GM23338 (cell line): Measurements from ENCODE around the gene GYPC. TPM values are rescaled to one million over a fixed set of nuclear protein-coding genes. Genes with fewer than 3 reads are reported as not detected.

ENCODE experiments used
- ATAC-seq: fragments of 200-7000 bp; cut with Tn5 transposase; 3 replicates; pipeline ENCODE4 v1.9.1; 2020
- DNase-seq: peaks from one replicate; pipeline ENCODE4 v3.0.0-alpha.2; 2015; ENCODE audit warnings: low spot score
- H2AFZ ChIP-seq: fragments of 200-600 bp; sonication (generic); 2 replicates; pipeline ENCODE4 v1.8.0; 2016; ENCODE audit warnings: antibody characterized with exemption, mild to moderate bottlenecking, moderate library complexity
- H3F3A ChIP-seq: fragments of 200-600 bp; sonication (generic); replicated peaks from 2 replicates; pipeline ENCODE4 v1.8.0; 2017; ENCODE audit warnings: antibody characterized with exemption, mixed run types, low read depth
- H3K27ac ChIP-seq: fragments of 200-600 bp; sonication (generic); 2 replicates; pipeline ENCODE4 v1.6.1; 2016; ENCODE audit warnings: low read depth
- H3K27me3 ChIP-seq: fragments of 200-600 bp; sonication (generic); 2 replicates; pipeline ENCODE4 v1.8.0; 2016; ENCODE audit warnings: mild to moderate bottlenecking, mixed run types, moderate library complexity; ENCODE audit not compliant: insufficient read depth
- H3K36me3 ChIP-seq: fragments of 200-600 bp; sonication (generic); 2 replicates; pipeline ENCODE4 v1.8.0; 2016; ENCODE audit warnings: mild to moderate bottlenecking; ENCODE audit not compliant: insufficient read depth
- H3K4me1 ChIP-seq: fragments of 200-600 bp; sonication (generic); 2 replicates; pipeline ENCODE4 v1.8.0; 2016; ENCODE audit warnings: mild to moderate bottlenecking, moderate library complexity; ENCODE audit not compliant: insufficient read depth
- H3K4me2 ChIP-seq: fragments of 200-600 bp; sonication (generic); 2 replicates; pipeline ENCODE4 v1.7.1; 2017; ENCODE audit warnings: mixed run types
- H3K4me3 ChIP-seq: fragments of 200-600 bp; sonication (generic); 2 replicates; pipeline ENCODE4 v1.6.1; 2016; ENCODE audit warnings: mixed run types
- H3K79me2 ChIP-seq: fragments of 200-600 bp; sonication (generic); replicated peaks from 2 replicates; pipeline ENCODE4 v1.8.0; 2017; ENCODE audit warnings: mild to moderate bottlenecking; ENCODE audit not compliant: insufficient read depth
- H3K9me2 ChIP-seq: fragments of 200-600 bp; sonication (generic); 2 replicates; pipeline ENCODE4 v1.8.0; 2017; ENCODE audit not compliant: insufficient read depth
- H4K20me1 ChIP-seq: fragments of 200-600 bp; sonication (generic); replicated peaks from 2 replicates; pipeline ENCODE4 v1.8.0; 2017; ENCODE audit warnings: mild to moderate bottlenecking; ENCODE audit not compliant: insufficient read depth
- H3K27ac Mint-ChIP-seq: 2 replicates; pipeline ENCODE4 v1.8.0; 2020; ENCODE audit warnings: inconsistent platforms, mild to moderate bottlenecking, moderate library complexity, mixed read lengths
- H3K27me3 Mint-ChIP-seq: 3 replicates; pipeline ENCODE4 v1.8.0; 2022; ENCODE audit warnings: low read depth, mild to moderate bottlenecking, moderate library complexity, mixed read lengths, inconsistent platforms; ENCODE audit not compliant: insufficient read depth, poor library complexity
- H3K36me3 Mint-ChIP-seq: 3 replicates; pipeline ENCODE4 v1.8.0; 2021; ENCODE audit warnings: low read depth, mild to moderate bottlenecking, inconsistent platforms, moderate library complexity, mixed read lengths
- H3K4me1 Mint-ChIP-seq: 3 replicates; pipeline ENCODE4 v1.8.0; 2020; ENCODE audit warnings: mild to moderate bottlenecking, inconsistent platforms, mixed read lengths
- H3K4me3 Mint-ChIP-seq: 3 replicates; pipeline ENCODE4 v1.8.0; 2021; ENCODE audit warnings: moderate library complexity, mild to moderate bottlenecking, inconsistent platforms, mixed read lengths
- H3K9me3 Mint-ChIP-seq: 3 replicates; pipeline ENCODE4 v1.8.0; 2020; ENCODE audit warnings: moderate library complexity, mild to moderate bottlenecking, inconsistent platforms, mixed read lengths
- CREB1 ChIP-seq: fragments of 250-450 bp; sonication (Bioruptor Pico); IDR thresholded peaks from 2 replicates; pipeline ENCODE4 v1.5.0; 2020; ENCODE audit warnings: low read depth, mild to moderate bottlenecking, moderate library complexity
- EZH2 ChIP-seq: fragments of 200-600 bp; sonication (generic); IDR thresholded peaks from one replicate; pipeline ENCODE4 v1.8.0; 2017; ENCODE audit warnings: antibody characterized with exemption, mild to moderate bottlenecking, low read depth; ENCODE audit not compliant: unreplicated experiment
- POLR2AphosphoS5 ChIP-seq: IDR thresholded peaks from 2 replicates; pipeline ENCODE4 v1.6.1; 2016; ENCODE audit warnings: antibody characterized with exemption, low read depth
- ZNF114 ChIP-seq: fragments of 250-450 bp; sonication (Bioruptor Pico); IDR thresholded peaks from 2 replicates; pipeline ENCODE4 v1.5.0; 2020; ENCODE audit warnings: mild to moderate bottlenecking, moderate library complexity
- ZNF331 ChIP-seq: fragments of 250-450 bp; sonication (Bioruptor Pico); IDR thresholded peaks from 2 replicates; pipeline ENCODE4 v1.5.0; 2020; ENCODE audit warnings: low read depth, mild to moderate bottlenecking, moderate library complexity
- long read RNA-seq: library from polyadenylated mRNA; unstranded; transcript quantifications from one replicate; pipeline ENCODE4 v2.0.0, GENCODE V29; 2020; ENCODE audit not compliant: unreplicated experiment
- polyA plus RNA-seq: library from polyadenylated mRNA; unstranded; fragments of >200 nt; fragmentation: Nextera tagmentation; extraction: Ambion mirVana; gene quantifications from 2 replicates; pipeline ENCODE4 v1.2.1, GENCODE V29; 2016
- total RNA-seq: library from RNA; depleted of rRNA; stranded (reverse); fragments of >200 nt; shearing (Covaris generic); gene quantifications from 2 replicates; pipeline ENCODE4 v1.2.3, GENCODE V29; 2014; rRNA removed
- TF ChIP-seq, protein P1 (sequence below), 2 experiments: fragments of 200-600 bp in 1 of 2; sonication (generic) in 1 of 2; conservative IDR thresholded peaks; 2 replicates each; pipeline versions ENCODE4 v1.5.1 to v1.6.1; 2016 to 2017; ENCODE audit warnings: antibody characterized with exemption in 2 of 2, low read depth in 2 of 2, mild to moderate bottlenecking in 2 of 2, moderate library complexity in 1 of 2
- TF ChIP-seq, protein P2 (sequence below): fragments of 250-450 bp; sonication (Bioruptor Pico); IDR thresholded peaks from 2 replicates; pipeline ENCODE4 v1.5.0; 2020; ENCODE audit warnings: mild to moderate bottlenecking, moderate library complexity
- TF ChIP-seq, protein P3 (sequence below): IDR thresholded peaks from one replicate; pipeline ENCODE4 v1.6.1; 2018; ENCODE audit warnings: antibody characterized with exemption; ENCODE audit not compliant: unreplicated experiment

GYPC gene, protein sequence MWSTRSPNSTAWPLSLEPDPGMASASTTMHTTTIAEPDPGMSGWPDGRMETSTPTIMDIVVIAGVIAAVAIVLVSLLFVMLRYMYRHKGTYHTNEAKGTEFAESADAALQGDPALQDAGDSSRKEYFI
- total RNA-seq, result 13.4 and 19.6 TPM in 2 replicates
- polyA plus RNA-seq, result 29.7 and 31.2 TPM in 2 replicates
- long read RNA-seq, transcript GYPC-201 (4 exons, 1,246 nt), result major isoform, 14 of 19 reads
- long read RNA-seq, partial matches to known transcripts, result 0 of 19 reads
- long read RNA-seq, other reads (novel, unspliced or antisense), result 1 of 19 reads

DNA sequence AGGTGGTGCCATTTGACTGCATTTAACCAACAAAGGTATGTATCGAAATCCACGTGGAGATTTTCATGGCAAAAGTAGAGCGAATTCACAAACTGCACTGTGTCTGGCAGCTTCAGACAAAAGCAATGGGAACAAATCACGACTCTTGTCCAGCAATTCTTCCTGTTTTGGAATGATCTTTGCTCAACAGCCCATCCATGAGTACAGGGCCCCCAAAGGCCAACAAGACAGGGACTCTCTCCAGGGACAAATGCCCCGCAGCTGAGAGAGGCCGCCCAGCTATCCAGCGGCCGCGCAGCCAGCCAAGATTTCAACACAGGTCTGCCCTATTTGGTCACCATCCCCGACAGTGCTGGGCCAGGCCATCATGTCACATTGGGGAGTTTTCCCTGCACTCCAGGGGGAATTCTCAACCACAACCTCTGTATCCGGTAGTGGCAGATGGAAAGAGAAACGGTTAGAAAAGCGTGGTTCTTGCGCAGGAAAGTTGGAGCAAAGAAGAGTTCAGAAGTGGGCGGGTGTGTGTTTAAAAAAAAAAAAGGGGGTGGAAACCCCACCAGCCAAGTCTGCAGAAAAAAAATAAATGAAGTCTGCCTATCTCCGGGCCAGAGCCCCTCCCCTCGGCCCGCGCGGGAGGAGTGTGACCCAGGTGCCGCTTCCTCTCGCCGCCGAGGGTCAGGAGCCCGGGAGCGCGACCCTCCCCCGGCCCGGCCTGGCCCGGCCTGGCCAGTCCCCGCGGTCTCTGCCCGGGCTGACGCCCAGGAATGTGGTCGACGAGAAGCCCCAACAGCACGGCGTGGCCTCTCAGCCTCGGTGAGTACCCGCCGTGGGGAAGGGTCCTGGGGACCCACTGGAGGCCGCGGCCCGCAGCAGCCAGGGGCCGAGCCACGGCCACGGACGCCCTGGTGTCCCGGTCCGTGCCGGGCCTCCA is at the start of gene GYPC:
GYPC (plus strand) TSS at position 659 of the 931 bp plus-strand sequence; CDS start at position 765, 106 bp downstream.
- Histone ChIP-seq H3K27ac (peak within 1 kb of the TSS; percentile 82), H2AFZ (peak within 1 kb of the TSS; percentile 99), H3K27me3 (peaks cover 7% of the 10 kb centered on the region; the same call in 1 of the 2 replicates), H3K4me2 (peak within 1 kb of the TSS; percentile 96), H3K36me3 (no peaks in the 10 kb centered on the region), H3K4me1 (peaks cover 36% of the 10 kb centered on the region), H3K4me3 (peak within 1 kb of the TSS; percentile 79), H3F3A (peaks cover 15% of the 10 kb centered on the region), H4K20me1 (no peaks in the 10 kb centered on the region), H3K79me2 (peaks cover 14% of the 10 kb centered on the region), H3K9me2 (no peaks in the 10 kb centered on the region)
- ATAC-seq (peak; percentile 69), DNase-seq (peak; percentile 66)
- Mint-ChIP-seq H3K9me3 (peaks cover 4% of the 10 kb centered on the region; the same call in 2 of the 3 replicates), H3K4me1 (peaks cover 34% of the 10 kb centered on the region), H3K27ac (peak within 1 kb of the TSS; percentile 82), H3K36me3 (peaks cover 4% of the 10 kb centered on the region; the same call in 1 of the 3 replicates), H3K27me3 (peaks cover 16% of the 10 kb centered on the region), H3K4me3 (peak within 1 kb of the TSS; percentile 82)
- TF ChIP-seq ZNF114 (no peak), POLR2AphosphoS5 (peak; percentile 22; the same call in 1 of the 2 replicates), CREB1 (CRISPR knock-in tag) (no peak), ZNF331 (no peak), EZH2 (no peak)
- TF ChIP-seq, protein P1, sequence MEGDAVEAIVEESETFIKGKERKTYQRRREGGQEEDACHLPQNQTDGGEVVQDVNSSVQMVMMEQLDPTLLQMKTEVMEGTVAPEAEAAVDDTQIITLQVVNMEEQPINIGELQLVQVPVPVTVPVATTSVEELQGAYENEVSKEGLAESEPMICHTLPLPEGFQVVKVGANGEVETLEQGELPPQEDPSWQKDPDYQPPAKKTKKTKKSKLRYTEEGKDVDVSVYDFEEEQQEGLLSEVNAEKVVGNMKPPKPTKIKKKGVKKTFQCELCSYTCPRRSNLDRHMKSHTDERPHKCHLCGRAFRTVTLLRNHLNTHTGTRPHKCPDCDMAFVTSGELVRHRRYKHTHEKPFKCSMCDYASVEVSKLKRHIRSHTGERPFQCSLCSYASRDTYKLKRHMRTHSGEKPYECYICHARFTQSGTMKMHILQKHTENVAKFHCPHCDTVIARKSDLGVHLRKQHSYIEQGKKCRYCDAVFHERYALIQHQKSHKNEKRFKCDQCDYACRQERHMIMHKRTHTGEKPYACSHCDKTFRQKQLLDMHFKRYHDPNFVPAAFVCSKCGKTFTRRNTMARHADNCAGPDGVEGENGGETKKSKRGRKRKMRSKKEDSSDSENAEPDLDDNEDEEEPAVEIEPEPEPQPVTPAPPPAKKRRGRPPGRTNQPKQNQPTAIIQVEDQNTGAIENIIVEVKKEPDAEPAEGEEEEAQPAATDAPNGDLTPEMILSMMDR (conservative IDR thresholded peaks at IDR 0.05; ENCODE audit: low read depth in 2 of 2), result no peak
- TF ChIP-seq, protein P2, sequence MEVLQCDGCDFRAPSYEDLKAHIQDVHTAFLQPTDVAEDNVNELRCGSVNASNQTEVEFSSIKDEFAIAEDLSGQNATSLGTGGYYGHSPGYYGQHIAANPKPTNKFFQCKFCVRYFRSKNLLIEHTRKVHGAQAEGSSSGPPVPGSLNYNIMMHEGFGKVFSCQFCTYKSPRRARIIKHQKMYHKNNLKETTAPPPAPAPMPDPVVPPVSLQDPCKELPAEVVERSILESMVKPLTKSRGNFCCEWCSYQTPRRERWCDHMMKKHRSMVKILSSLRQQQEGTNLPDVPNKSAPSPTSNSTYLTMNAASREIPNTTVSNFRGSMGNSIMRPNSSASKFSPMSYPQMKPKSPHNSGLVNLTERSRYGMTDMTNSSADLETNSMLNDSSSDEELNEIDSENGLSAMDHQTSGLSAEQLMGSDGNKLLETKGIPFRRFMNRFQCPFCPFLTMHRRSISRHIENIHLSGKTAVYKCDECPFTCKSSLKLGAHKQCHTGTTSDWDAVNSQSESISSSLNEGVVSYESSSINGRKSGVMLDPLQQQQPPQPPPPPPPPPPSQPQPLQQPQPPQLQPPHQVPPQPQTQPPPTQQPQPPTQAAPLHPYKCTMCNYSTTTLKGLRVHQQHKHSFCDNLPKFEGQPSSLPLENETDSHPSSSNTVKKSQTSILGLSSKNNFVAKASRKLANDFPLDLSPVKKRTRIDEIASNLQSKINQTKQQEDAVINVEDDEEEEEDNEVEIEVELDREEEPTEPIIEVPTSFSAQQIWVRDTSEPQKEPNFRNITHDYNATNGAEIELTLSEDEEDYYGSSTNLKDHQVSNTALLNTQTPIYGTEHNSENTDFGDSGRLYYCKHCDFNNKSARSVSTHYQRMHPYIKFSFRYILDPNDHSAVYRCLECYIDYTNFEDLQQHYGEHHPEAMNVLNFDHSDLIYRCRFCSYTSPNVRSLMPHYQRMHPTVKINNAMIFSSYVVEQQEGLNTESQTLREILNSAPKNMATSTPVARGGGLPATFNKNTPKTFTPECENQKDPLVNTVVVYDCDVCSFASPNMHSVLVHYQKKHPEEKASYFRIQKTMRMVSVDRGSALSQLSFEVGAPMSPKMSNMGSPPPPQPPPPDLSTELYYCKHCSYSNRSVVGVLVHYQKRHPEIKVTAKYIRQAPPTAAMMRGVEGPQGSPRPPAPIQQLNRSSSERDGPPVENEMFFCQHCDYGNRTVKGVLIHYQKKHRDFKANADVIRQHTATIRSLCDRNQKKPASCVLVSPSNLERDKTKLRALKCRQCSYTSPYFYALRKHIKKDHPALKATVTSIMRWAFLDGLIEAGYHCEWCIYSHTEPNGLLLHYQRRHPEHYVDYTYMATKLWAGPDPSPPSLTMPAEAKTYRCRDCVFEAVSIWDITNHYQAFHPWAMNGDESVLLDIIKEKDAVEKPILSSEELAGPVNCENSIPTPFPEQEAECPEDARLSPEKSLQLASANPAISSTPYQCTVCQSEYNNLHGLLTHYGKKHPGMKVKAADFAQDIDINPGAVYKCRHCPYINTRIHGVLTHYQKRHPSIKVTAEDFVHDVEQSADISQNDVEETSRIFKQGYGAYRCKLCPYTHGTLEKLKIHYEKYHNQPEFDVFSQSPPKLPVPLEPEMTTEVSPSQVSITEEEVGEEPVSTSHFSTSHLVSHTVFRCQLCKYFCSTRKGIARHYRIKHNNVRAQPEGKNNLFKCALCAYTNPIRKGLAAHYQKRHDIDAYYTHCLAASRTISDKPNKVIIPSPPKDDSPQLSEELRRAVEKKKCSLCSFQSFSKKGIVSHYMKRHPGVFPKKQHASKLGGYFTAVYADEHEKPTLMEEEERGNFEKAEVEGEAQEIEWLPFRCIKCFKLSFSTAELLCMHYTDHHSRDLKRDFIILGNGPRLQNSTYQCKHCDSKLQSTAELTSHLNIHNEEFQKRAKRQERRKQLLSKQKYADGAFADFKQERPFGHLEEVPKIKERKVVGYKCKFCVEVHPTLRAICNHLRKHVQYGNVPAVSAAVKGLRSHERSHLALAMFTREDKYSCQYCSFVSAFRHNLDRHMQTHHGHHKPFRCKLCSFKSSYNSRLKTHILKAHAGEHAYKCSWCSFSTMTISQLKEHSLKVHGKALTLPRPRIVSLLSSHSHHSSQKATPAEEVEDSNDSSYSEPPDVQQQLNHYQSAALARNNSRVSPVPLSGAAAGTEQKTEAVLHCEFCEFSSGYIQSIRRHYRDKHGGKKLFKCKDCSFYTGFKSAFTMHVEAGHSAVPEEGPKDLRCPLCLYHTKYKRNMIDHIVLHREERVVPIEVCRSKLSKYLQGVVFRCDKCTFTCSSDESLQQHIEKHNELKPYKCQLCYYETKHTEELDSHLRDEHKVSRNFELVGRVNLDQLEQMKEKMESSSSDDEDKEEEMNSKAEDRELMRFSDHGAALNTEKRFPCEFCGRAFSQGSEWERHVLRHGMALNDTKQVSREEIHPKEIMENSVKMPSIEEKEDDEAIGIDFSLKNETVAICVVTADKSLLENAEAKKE (CRISPR knock-in tag), result no peak
- TF ChIP-seq, protein P3, sequence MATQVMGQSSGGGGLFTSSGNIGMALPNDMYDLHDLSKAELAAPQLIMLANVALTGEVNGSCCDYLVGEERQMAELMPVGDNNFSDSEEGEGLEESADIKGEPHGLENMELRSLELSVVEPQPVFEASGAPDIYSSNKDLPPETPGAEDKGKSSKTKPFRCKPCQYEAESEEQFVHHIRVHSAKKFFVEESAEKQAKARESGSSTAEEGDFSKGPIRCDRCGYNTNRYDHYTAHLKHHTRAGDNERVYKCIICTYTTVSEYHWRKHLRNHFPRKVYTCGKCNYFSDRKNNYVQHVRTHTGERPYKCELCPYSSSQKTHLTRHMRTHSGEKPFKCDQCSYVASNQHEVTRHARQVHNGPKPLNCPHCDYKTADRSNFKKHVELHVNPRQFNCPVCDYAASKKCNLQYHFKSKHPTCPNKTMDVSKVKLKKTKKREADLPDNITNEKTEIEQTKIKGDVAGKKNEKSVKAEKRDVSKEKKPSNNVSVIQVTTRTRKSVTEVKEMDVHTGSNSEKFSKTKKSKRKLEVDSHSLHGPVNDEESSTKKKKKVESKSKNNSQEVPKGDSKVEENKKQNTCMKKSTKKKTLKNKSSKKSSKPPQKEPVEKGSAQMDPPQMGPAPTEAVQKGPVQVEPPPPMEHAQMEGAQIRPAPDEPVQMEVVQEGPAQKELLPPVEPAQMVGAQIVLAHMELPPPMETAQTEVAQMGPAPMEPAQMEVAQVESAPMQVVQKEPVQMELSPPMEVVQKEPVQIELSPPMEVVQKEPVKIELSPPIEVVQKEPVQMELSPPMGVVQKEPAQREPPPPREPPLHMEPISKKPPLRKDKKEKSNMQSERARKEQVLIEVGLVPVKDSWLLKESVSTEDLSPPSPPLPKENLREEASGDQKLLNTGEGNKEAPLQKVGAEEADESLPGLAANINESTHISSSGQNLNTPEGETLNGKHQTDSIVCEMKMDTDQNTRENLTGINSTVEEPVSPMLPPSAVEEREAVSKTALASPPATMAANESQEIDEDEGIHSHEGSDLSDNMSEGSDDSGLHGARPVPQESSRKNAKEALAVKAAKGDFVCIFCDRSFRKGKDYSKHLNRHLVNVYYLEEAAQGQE, result no peak
